Measurements from ENCODE around the gene ZNF281. TPM values are rescaled to one million over a fixed set of nuclear protein-coding genes. Genes with fewer than 3 reads are reported as not detected.

ZNF281 gene
- polyA plus RNA-seq, 1 donor (not counting 4 experiments of a cell fraction or from before 2014, with no cell fraction given) = 14.7 TPM

DNA sequence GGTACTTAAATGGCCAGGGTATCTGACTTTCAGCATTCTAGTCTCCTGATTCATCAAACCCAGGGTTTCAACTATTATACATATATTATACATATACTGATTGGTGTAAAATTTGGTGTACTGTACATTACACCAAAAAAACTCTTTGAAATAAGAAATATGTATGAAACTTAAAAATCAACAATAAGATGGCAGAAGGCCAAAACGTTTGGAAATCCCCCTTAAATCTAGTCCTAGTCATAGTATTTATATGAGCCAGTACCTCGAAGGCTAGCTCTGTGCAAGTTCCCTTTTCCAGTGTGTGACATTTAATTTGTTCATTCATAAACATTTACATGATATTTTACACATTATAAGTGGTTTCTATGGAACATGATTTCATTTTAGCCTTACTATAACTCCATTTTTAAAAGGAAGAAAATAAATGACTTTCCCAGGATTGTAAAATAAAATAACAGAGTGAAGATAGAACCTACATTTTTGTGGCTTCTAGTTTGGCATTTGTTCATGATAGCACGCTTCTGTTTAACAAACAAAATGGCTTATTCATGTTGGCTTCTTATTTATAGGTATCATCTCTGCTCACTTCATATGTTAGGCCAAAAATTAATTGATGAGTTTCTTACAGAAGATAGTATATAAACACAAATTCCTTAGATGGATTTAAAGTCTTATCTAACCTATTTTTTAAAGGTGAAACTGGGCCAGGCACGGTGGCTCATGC, 18.8 kb upstream of the ZNF281 start:
- dilution Hi-C loops (cut with MboI; ENCODE audit: extremely low pct_ligation_motif_present, low sequenced_read_pairs) = no loop called here
- H3K9me1 ChIP-seq (ENCODE audit: control insufficient read depth, extremely low read depth, insufficient read depth, low read length) = no peaks in the 10 kb centered on the region
- H2AFZ ChIP-seq (ENCODE audit: control insufficient read depth, low read length) = no peak overlapping the region
- no peak overlapping the region for H3K27ac ChIP-seq (ENCODE audit: control insufficient read depth, insufficient read depth, low read length)
- no peak overlapping the region for H3K4me2 ChIP-seq (ENCODE audit: control insufficient read depth, extremely low read depth, insufficient read depth, low read depth, low read length)
- DNase-seq (ENCODE audit: low read depth, low spot score) = no peak
- peaks cover 7% of the 10 kb centered on the region for H3K4me1 ChIP-seq (ENCODE audit: control insufficient read depth, extremely low read depth, insufficient read depth, low read length)
- no peaks in the 10 kb centered on the region for H3K9me3 ChIP-seq (ENCODE audit: control insufficient read depth, low read depth, low read length)
- no peaks in the 10 kb centered on the region for H4K20me1 ChIP-seq (ENCODE audit: control insufficient read depth, extremely low read depth, insufficient read depth, low read length)
- H3K9ac ChIP-seq (ENCODE audit: control insufficient read depth, extremely low read depth, insufficient read depth, low read length) = no peak overlapping the region
- no peaks in the 10 kb centered on the region for H3K36me3 ChIP-seq (ENCODE audit: control insufficient read depth in 2 of 2, extremely low read depth in 1 of 2, insufficient read depth in 2 of 2, low read length in 2 of 2)
- FAIRE-seq = no peak
- H3K27me3 ChIP-seq (ENCODE audit: control insufficient read depth, extremely low read depth, insufficient read depth, low read length) = no peaks in the 10 kb centered on the region
- no peak overlapping the region for H3K4me3 ChIP-seq (ENCODE audit: control insufficient read depth in 2 of 3, extremely low read depth in 1 of 3, insufficient read depth in 2 of 3, low read depth in 1 of 3, low read length in 3 of 3)
- no peaks in the 10 kb centered on the region for H3K79me2 ChIP-seq (ENCODE audit: control insufficient read depth, insufficient read depth, low read length)
- TF ChIP-seq, protein P1, sequence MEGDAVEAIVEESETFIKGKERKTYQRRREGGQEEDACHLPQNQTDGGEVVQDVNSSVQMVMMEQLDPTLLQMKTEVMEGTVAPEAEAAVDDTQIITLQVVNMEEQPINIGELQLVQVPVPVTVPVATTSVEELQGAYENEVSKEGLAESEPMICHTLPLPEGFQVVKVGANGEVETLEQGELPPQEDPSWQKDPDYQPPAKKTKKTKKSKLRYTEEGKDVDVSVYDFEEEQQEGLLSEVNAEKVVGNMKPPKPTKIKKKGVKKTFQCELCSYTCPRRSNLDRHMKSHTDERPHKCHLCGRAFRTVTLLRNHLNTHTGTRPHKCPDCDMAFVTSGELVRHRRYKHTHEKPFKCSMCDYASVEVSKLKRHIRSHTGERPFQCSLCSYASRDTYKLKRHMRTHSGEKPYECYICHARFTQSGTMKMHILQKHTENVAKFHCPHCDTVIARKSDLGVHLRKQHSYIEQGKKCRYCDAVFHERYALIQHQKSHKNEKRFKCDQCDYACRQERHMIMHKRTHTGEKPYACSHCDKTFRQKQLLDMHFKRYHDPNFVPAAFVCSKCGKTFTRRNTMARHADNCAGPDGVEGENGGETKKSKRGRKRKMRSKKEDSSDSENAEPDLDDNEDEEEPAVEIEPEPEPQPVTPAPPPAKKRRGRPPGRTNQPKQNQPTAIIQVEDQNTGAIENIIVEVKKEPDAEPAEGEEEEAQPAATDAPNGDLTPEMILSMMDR (optimal IDR thresholded peaks at IDR 0.05 in 1 of 3, IDR thresholded peaks at IDR 0.05 in 1 of 3, conservative IDR thresholded peaks at IDR 0.05 in 1 of 3; ENCODE audit: extremely low read depth in 1 of 3, insufficient read depth in 2 of 3, low read length in 3 of 3) = no peak
- TF ChIP-seq EZH2 (IDR thresholded peaks at IDR 0.05; ENCODE audit: low read length) = no peak

DNA sequence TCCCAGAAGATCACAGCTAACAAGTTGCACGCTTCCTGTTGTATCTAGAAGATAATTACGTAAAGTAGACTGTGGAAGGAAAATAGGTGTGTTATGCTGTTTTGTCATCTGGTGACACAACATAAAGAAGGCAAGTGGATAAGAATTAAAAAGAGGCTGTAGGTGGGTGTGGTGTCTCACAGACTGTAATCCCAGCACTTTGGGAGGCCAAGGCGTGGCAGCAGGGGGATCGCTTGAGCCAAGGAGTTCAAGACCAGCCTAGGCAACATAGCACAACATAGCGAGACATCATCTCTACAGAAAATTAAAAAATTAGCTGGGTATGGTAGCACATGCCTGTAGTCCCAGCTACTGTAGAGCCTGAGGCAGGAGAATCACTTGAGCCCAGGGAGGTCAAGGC, 17.9 kb upstream of the ZNF281 start:
- Histone ChIP-seq H2AFZ (ENCODE audit: control insufficient read depth, low read length) (no peak overlapping the region), H4K20me1 (ENCODE audit: control insufficient read depth, extremely low read depth, insufficient read depth, low read length) (no peaks in the 10 kb centered on the region), H3K4me1 (ENCODE audit: control insufficient read depth, extremely low read depth, insufficient read depth, low read length) (peaks cover 7% of the 10 kb centered on the region), H3K79me2 (ENCODE audit: control insufficient read depth, insufficient read depth, low read length) (no peaks in the 10 kb centered on the region), H3K27me3 (ENCODE audit: control insufficient read depth, extremely low read depth, insufficient read depth, low read length) (no peaks in the 10 kb centered on the region), H3K27ac (ENCODE audit: control insufficient read depth, insufficient read depth, low read length) (no peak overlapping the region), H3K4me2 (ENCODE audit: control insufficient read depth, extremely low read depth, insufficient read depth, low read depth, low read length) (no peak overlapping the region), H3K36me3 (ENCODE audit: control insufficient read depth in 2 of 2, extremely low read depth in 1 of 2, insufficient read depth in 2 of 2, low read length in 2 of 2) (no peaks in the 10 kb centered on the region), H3K9ac (ENCODE audit: control insufficient read depth, extremely low read depth, insufficient read depth, low read length) (no peak overlapping the region), H3K9me3 (ENCODE audit: control insufficient read depth, low read depth, low read length) (no peaks in the 10 kb centered on the region), H3K9me1 (ENCODE audit: control insufficient read depth, extremely low read depth, insufficient read depth, low read length) (no peaks in the 10 kb centered on the region), H3K4me3 (ENCODE audit: control insufficient read depth in 2 of 3, extremely low read depth in 1 of 3, insufficient read depth in 2 of 3, low read depth in 1 of 3, low read length in 3 of 3) (no peak overlapping the region)
- no peak for FAIRE-seq
- dilution Hi-C loops (cut with MboI; ENCODE audit: extremely low pct_ligation_motif_present, low sequenced_read_pairs) = no loop called here
- no peak for DNase-seq (ENCODE audit: low read depth, low spot score)
- TF ChIP-seq EZH2 (IDR thresholded peaks at IDR 0.05; ENCODE audit: low read length) = no peak
- TF ChIP-seq, protein P1 (optimal IDR thresholded peaks at IDR 0.05 in 1 of 3, IDR thresholded peaks at IDR 0.05 in 1 of 3, conservative IDR thresholded peaks at IDR 0.05 in 1 of 3; ENCODE audit: extremely low read depth in 1 of 3, insufficient read depth in 2 of 3, low read length in 3 of 3) = no peak
